GM23338 (cell line): ENCODE measurements around the gene LINGO4.

Source experiments
- CREB1 ChIP-seq: fragments of 250-450 bp; sonication (Bioruptor Pico); IDR thresholded peaks from 2 replicates; pipeline ENCODE4 v1.5.0; 2020; ENCODE audit warnings: low read depth, mild to moderate bottlenecking, moderate library complexity
- EZH2 ChIP-seq: fragments of 200-600 bp; sonication (generic); IDR thresholded peaks from one replicate; pipeline ENCODE4 v1.8.0; 2017; ENCODE audit warnings: antibody characterized with exemption, mild to moderate bottlenecking, low read depth; ENCODE audit not compliant: unreplicated experiment
- EZH2phosphoT487 ChIP-seq: fragments of 200-600 bp; sonication (generic); IDR thresholded peaks from one replicate; pipeline ENCODE4 v1.8.1; 2018; ENCODE audit warnings: antibody characterized with exemption; ENCODE audit not compliant: unreplicated experiment
- JUNB ChIP-seq: IDR thresholded peaks from one replicate; pipeline ENCODE4 v1.6.1; 2016; ENCODE audit warnings: antibody characterized with exemption; ENCODE audit not compliant: unreplicated experiment
- NANOG ChIP-seq: IDR thresholded peaks from 2 replicates; pipeline ENCODE4 v1.6.1; 2016; ENCODE audit warnings: antibody characterized with exemption, borderline replicate concordance
- POLR2AphosphoS5 ChIP-seq: IDR thresholded peaks from 2 replicates; pipeline ENCODE4 v1.6.1; 2016; ENCODE audit warnings: antibody characterized with exemption, low read depth
- REST ChIP-seq: IDR thresholded peaks from one replicate; pipeline ENCODE4 v1.6.1; 2018; ENCODE audit warnings: antibody characterized with exemption; ENCODE audit not compliant: unreplicated experiment
- STAT1 ChIP-seq: IDR thresholded peaks from one replicate; pipeline ENCODE4 v1.6.1; 2016; ENCODE audit warnings: antibody characterized with exemption; ENCODE audit not compliant: unreplicated experiment
- ZNF114 ChIP-seq: fragments of 250-450 bp; sonication (Bioruptor Pico); IDR thresholded peaks from 2 replicates; pipeline ENCODE4 v1.5.0; 2020; ENCODE audit warnings: mild to moderate bottlenecking, moderate library complexity
- ZNF331 ChIP-seq: fragments of 250-450 bp; sonication (Bioruptor Pico); IDR thresholded peaks from 2 replicates; pipeline ENCODE4 v1.5.0; 2020; ENCODE audit warnings: low read depth, mild to moderate bottlenecking, moderate library complexity
- TF ChIP-seq, protein P1 (sequence below), 2 experiments: fragments of 200-600 bp in 1 of 2; sonication (generic) in 1 of 2; conservative IDR thresholded peaks; 2 replicates each; pipeline versions ENCODE4 v1.5.1 to v1.6.1; 2016 to 2017; ENCODE audit warnings: antibody characterized with exemption in 2 of 2, low read depth in 2 of 2, mild to moderate bottlenecking in 2 of 2, moderate library complexity in 1 of 2
- TF ChIP-seq, protein P2 (sequence below): fragments of 250-450 bp; sonication (Bioruptor Pico); IDR thresholded peaks from 2 replicates; pipeline ENCODE4 v1.5.0; 2020; ENCODE audit warnings: mild to moderate bottlenecking, moderate library complexity

GRCh38 chr1:151800830-151801229 lies 4.4 kb downstream of the LINGO4 start:
- no peak for TF ChIP-seq STAT1
- TF ChIP-seq, protein P1, sequence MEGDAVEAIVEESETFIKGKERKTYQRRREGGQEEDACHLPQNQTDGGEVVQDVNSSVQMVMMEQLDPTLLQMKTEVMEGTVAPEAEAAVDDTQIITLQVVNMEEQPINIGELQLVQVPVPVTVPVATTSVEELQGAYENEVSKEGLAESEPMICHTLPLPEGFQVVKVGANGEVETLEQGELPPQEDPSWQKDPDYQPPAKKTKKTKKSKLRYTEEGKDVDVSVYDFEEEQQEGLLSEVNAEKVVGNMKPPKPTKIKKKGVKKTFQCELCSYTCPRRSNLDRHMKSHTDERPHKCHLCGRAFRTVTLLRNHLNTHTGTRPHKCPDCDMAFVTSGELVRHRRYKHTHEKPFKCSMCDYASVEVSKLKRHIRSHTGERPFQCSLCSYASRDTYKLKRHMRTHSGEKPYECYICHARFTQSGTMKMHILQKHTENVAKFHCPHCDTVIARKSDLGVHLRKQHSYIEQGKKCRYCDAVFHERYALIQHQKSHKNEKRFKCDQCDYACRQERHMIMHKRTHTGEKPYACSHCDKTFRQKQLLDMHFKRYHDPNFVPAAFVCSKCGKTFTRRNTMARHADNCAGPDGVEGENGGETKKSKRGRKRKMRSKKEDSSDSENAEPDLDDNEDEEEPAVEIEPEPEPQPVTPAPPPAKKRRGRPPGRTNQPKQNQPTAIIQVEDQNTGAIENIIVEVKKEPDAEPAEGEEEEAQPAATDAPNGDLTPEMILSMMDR (conservative IDR thresholded peaks at IDR 0.05; ENCODE audit: low read depth in 2 of 2) = no peak
- no peak for TF ChIP-seq EZH2
- no peak for TF ChIP-seq REST
- no peak for TF ChIP-seq POLR2AphosphoS5
- TF ChIP-seq ZNF331 (CRISPR knock-in tag) = no peak
- no peak for TF ChIP-seq ZNF114 (CRISPR knock-in tag)
- TF ChIP-seq CREB1 (CRISPR knock-in tag) = no peak
- no peak for TF ChIP-seq JUNB
- TF ChIP-seq EZH2phosphoT487 = no peak
- TF ChIP-seq NANOG = no peak
- TF ChIP-seq, protein P2, sequence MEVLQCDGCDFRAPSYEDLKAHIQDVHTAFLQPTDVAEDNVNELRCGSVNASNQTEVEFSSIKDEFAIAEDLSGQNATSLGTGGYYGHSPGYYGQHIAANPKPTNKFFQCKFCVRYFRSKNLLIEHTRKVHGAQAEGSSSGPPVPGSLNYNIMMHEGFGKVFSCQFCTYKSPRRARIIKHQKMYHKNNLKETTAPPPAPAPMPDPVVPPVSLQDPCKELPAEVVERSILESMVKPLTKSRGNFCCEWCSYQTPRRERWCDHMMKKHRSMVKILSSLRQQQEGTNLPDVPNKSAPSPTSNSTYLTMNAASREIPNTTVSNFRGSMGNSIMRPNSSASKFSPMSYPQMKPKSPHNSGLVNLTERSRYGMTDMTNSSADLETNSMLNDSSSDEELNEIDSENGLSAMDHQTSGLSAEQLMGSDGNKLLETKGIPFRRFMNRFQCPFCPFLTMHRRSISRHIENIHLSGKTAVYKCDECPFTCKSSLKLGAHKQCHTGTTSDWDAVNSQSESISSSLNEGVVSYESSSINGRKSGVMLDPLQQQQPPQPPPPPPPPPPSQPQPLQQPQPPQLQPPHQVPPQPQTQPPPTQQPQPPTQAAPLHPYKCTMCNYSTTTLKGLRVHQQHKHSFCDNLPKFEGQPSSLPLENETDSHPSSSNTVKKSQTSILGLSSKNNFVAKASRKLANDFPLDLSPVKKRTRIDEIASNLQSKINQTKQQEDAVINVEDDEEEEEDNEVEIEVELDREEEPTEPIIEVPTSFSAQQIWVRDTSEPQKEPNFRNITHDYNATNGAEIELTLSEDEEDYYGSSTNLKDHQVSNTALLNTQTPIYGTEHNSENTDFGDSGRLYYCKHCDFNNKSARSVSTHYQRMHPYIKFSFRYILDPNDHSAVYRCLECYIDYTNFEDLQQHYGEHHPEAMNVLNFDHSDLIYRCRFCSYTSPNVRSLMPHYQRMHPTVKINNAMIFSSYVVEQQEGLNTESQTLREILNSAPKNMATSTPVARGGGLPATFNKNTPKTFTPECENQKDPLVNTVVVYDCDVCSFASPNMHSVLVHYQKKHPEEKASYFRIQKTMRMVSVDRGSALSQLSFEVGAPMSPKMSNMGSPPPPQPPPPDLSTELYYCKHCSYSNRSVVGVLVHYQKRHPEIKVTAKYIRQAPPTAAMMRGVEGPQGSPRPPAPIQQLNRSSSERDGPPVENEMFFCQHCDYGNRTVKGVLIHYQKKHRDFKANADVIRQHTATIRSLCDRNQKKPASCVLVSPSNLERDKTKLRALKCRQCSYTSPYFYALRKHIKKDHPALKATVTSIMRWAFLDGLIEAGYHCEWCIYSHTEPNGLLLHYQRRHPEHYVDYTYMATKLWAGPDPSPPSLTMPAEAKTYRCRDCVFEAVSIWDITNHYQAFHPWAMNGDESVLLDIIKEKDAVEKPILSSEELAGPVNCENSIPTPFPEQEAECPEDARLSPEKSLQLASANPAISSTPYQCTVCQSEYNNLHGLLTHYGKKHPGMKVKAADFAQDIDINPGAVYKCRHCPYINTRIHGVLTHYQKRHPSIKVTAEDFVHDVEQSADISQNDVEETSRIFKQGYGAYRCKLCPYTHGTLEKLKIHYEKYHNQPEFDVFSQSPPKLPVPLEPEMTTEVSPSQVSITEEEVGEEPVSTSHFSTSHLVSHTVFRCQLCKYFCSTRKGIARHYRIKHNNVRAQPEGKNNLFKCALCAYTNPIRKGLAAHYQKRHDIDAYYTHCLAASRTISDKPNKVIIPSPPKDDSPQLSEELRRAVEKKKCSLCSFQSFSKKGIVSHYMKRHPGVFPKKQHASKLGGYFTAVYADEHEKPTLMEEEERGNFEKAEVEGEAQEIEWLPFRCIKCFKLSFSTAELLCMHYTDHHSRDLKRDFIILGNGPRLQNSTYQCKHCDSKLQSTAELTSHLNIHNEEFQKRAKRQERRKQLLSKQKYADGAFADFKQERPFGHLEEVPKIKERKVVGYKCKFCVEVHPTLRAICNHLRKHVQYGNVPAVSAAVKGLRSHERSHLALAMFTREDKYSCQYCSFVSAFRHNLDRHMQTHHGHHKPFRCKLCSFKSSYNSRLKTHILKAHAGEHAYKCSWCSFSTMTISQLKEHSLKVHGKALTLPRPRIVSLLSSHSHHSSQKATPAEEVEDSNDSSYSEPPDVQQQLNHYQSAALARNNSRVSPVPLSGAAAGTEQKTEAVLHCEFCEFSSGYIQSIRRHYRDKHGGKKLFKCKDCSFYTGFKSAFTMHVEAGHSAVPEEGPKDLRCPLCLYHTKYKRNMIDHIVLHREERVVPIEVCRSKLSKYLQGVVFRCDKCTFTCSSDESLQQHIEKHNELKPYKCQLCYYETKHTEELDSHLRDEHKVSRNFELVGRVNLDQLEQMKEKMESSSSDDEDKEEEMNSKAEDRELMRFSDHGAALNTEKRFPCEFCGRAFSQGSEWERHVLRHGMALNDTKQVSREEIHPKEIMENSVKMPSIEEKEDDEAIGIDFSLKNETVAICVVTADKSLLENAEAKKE (CRISPR knock-in tag) = no peak
